Chondrocyte (in vitro differentiated cells): ENCODE data around the gene RETREG1. TPM values are rescaled to one million over a fixed set of nuclear protein-coding genes. Genes with fewer than 3 reads are reported as not detected.
A peak's percentile ranks its signal among the peaks of the same experiment; 100 is the strongest.

Experiments
- DNase-seq: peaks from one replicate; pipeline ENCODE4 v3.0.0; 2021; ENCODE audit warnings: mixed read lengths, low spot score
- H3K27ac Mint-ChIP-seq: one replicate; pipeline ENCODE4 v1.8.0; 2021; ENCODE audit warnings: mild to moderate bottlenecking, moderate library complexity, mixed read lengths; ENCODE audit not compliant: unreplicated experiment
- H3K27me3 Mint-ChIP-seq: 2 replicates; pipeline ENCODE4 v1.8.0; 2021; ENCODE audit warnings: low read depth, mixed read lengths
- H3K36me3 Mint-ChIP-seq: 2 replicates; pipeline ENCODE4 v1.8.0; 2021; ENCODE audit warnings: low read depth, mixed read lengths
- H3K4me1 Mint-ChIP-seq: 2 replicates; pipeline ENCODE4 v1.8.0; 2021; ENCODE audit warnings: low read depth, mild to moderate bottlenecking, mixed read lengths
- H3K4me3 Mint-ChIP-seq: one replicate; pipeline ENCODE4 v1.8.0; 2021; ENCODE audit warnings: mild to moderate bottlenecking, moderate library complexity, mixed read lengths; ENCODE audit not compliant: unreplicated experiment
- H3K9me3 Mint-ChIP-seq: 2 replicates; pipeline ENCODE4 v1.8.0; 2021; ENCODE audit warnings: low read depth, mixed read lengths
- total RNA-seq: library from RNA; stranded (reverse); gene quantifications from 3 replicates; pipeline ENCODE4 v1.2.1, GENCODE V29; 2021
- TF ChIP-seq, protein P1 (sequence below): fragments of 200-600 bp; sonication (generic); IDR thresholded peaks from 2 replicates; pipeline ENCODE4 v1.5.0; 2021; ENCODE audit warnings: antibody characterized with exemption, mild to moderate bottlenecking, moderate library complexity

RETREG1 gene
- total RNA-seq, 1 donor from 2014 or later: 3.3 TPM

DNA sequence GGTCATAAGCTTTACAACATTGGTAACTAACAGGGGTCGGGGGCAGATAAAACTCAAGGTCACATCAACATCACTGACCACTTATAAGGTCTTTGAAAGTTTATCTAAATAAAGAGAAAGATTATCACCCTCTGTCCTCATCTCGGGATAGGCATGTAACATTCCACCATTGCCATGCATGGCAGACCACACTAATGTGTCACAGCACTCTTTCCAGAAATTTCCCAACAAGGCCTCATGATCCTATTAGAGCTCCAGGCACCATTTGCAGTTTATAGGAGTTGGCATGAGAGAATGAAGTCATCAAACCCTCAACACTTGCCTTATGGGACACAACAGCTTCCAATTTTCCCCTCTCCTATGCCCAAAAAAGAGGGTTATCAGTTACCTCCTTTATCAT is 119.3 kb downstream of the RETREG1 start:
- Mint-ChIP-seq H3K27ac (no peak overlapping the region), H3K4me1 (peaks cover 17% of the 10 kb centered on the region), H3K4me3 (no peak overlapping the region), H3K9me3 (peaks cover 10% of the 10 kb centered on the region), H3K36me3 (peaks cover 6% of the 10 kb centered on the region), H3K27me3 (no peaks in the 10 kb centered on the region)
- TF ChIP-seq, protein P1, sequence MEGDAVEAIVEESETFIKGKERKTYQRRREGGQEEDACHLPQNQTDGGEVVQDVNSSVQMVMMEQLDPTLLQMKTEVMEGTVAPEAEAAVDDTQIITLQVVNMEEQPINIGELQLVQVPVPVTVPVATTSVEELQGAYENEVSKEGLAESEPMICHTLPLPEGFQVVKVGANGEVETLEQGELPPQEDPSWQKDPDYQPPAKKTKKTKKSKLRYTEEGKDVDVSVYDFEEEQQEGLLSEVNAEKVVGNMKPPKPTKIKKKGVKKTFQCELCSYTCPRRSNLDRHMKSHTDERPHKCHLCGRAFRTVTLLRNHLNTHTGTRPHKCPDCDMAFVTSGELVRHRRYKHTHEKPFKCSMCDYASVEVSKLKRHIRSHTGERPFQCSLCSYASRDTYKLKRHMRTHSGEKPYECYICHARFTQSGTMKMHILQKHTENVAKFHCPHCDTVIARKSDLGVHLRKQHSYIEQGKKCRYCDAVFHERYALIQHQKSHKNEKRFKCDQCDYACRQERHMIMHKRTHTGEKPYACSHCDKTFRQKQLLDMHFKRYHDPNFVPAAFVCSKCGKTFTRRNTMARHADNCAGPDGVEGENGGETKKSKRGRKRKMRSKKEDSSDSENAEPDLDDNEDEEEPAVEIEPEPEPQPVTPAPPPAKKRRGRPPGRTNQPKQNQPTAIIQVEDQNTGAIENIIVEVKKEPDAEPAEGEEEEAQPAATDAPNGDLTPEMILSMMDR: no peak
- no peak for DNase-seq

DNA sequence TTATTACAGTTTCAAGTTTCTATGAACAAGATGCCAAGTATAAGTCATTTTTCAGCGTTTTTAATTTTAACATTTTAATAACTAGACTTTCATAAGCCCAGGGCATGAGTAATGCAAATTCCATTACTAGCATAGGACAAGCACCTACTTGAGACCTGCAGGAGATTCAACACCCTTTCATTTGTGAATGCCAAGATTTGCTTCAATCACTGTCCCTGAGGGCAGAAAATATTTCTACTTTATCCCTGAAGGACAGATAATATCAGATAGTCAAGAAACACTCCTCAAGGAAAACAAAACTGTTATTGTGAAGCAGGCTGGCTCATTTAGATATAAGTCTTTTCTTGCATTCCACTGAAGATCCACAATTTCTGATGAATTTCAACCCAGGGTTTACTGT is 123.5 kb downstream of the RETREG1 start:
- Mint-ChIP-seq H3K36me3 (peaks cover 6% of the 10 kb centered on the region), H3K4me3 (no peak overlapping the region), H3K27ac (peak overlapping the region; percentile 60), H3K9me3 (peaks cover 10% of the 10 kb centered on the region), H3K27me3 (no peaks in the 10 kb centered on the region), H3K4me1 (peaks cover 23% of the 10 kb centered on the region)
- TF ChIP-seq, protein P1: no peak
- no peak for DNase-seq

DNA sequence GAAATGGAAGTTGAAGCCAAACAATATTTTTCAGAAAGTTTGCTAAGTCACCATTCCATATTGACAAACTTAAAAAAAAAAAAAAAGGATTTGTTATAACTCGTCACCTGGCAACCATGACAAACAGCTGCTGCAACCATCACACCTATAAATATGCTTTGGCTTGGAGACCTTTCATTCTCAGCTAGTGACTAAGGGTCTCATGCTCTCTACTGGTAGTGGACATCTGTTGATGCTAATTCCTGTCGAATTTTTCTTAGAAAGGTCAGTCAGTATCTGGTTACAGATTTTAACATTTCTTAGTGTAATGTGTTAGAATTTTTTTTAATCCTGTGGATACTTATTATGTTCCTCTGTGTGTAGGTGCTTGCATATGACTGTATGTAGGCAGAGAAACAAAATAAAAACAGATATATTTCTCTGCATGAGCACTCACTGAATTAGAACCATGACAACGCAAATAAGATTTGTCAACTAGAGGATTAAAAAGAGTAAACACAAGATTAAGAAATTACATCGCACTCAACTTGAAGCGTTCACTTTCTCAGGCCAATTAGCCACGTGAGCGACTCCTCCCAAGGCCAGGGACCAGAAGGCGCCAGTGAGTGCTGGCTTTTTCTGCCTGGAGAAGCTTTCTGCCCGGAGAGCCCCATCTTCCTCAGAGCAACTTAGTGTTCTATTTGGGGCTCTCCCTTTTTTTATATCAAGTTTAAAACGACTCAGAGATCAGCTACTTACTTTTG is 124.2 kb downstream of the RETREG1 start:
- H3K4me3 Mint-ChIP-seq: no peak overlapping the region
- H3K4me1 Mint-ChIP-seq: peaks cover 23% of the 10 kb centered on the region
- peaks cover 6% of the 10 kb centered on the region for H3K36me3 Mint-ChIP-seq
- H3K27ac Mint-ChIP-seq: peak overlapping the region; percentile 60
- no peaks in the 10 kb centered on the region for H3K27me3 Mint-ChIP-seq
- peaks cover 10% of the 10 kb centered on the region for H3K9me3 Mint-ChIP-seq
- TF ChIP-seq, protein P1: no peak
- DNase-seq: no peak

DNA sequence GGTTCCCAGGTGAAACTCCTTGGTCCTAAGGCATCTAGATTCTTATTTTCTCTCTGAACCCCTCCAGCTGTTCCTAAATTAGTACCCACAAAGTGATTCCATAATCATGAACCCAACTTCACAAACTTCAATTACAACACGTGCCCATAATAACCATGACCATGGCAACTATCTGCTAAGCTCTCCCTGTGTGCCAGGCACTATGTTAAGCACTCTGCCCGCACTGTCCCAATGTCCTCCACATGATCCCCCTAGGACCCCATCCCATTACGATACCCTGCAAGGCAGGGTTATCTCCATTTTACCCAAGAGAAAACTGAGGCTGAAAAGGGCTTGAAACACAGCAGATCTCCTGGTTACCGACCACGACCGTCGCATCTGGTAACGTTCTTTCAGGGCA is 125.9 kb downstream of the RETREG1 start:
- H3K27ac Mint-ChIP-seq: peak overlapping the region; percentile 28
- no peak for DNase-seq
- H3K27me3 Mint-ChIP-seq: no peaks in the 10 kb centered on the region
- H3K4me1 Mint-ChIP-seq: peaks cover 23% of the 10 kb centered on the region
- H3K4me3 Mint-ChIP-seq: no peak overlapping the region
- peaks cover 6% of the 10 kb centered on the region for H3K36me3 Mint-ChIP-seq
- TF ChIP-seq, protein P1: no peak
- peaks cover 7% of the 10 kb centered on the region for H3K9me3 Mint-ChIP-seq

DNA sequence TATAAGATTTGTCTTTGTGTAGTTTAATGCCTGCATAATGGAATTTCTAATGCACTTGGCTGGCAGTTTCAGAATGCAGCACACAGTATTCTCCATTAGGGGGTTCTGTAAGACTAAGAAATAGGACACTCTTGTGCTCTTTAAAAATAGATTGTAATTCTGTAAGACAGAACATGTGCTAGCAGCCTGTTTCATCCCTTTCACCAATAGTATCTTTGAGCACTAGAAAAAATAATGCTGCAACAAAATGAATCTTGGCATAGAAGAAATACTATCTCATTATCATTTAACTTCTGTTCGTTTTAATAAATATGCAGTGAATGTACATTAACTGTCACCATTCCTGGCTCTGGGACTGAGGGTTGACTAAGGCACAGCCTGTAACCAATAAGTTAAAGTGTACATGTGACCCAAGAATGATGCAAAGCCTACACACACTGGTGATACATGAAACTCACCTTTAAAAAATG is 127.4 kb downstream of the RETREG1 start:
- Mint-ChIP-seq H3K27ac (no peak overlapping the region), H3K4me1 (peaks cover 23% of the 10 kb centered on the region), H3K4me3 (no peak overlapping the region), H3K9me3 (no peaks in the 10 kb centered on the region), H3K27me3 (no peaks in the 10 kb centered on the region), H3K36me3 (no peaks in the 10 kb centered on the region)
- TF ChIP-seq, protein P1: peak; percentile 91
- DNase-seq: no peak
